Gastroesophageal sphincter (tissue), 4 donors: Measurements from ENCODE around the gene CTTNBP2. TPM values are rescaled to one million over a fixed set of nuclear protein-coding genes. Genes with fewer than 3 reads are reported as not detected.

ENCODE experiments used
- ATAC-seq: fragments of 150-250 bp; one replicate; pipeline ENCODE4 v1.9.1; 2016; ENCODE audit warnings: mild to moderate bottlenecking, moderate library complexity
- H3K27ac ChIP-seq, 4 donors: fragments of 200-600 bp; sonication (generic) in 3 of 4; 1 replicate in 3 of 4; 2 replicates in 1 of 4; pipeline ENCODE4 v1.5.1; 2016 to 2019
- H3K27me3 ChIP-seq: fragments of 200-600 bp; sonication (generic); one replicate; pipeline ENCODE4 v1.5.1; 2019
- H3K36me3 ChIP-seq, 2 donors: fragments of 200-600 bp; sonication (generic); one replicate each; pipeline ENCODE4 v1.5.1; 2019; ENCODE audit warnings: control low read depth in 1 of 2
- H3K4me1 ChIP-seq, 3 donors: fragments of 200-600 bp; sonication (generic); 1 replicate in 2 of 3; 2 replicates in 1 of 3; pipeline ENCODE4 v1.5.1; 2016 to 2019; ENCODE audit warnings: control low read depth in 2 of 3
- H3K4me3 ChIP-seq, 2 donors: fragments of 200-600 bp; sonication (generic); one replicate each; pipeline ENCODE4 v1.5.1; 2019; ENCODE audit warnings: mild to moderate bottlenecking in 1 of 2, moderate library complexity in 1 of 2
- H3K9me3 ChIP-seq, 3 donors: fragments of 200-600 bp; sonication (generic); one replicate each; pipeline ENCODE4 v1.5.1; 2017 to 2019; ENCODE audit warnings: control low read depth in 2 of 3
- EP300 ChIP-seq: sonication (generic); formaldehyde crosslinking; IDR thresholded peaks from one replicate; pipeline ENCODE4 v1.6.1; 2017; ENCODE audit warnings: antibody characterized with exemption, mild to moderate bottlenecking
- POLR2A ChIP-seq, 2 donors: fragments of 450-650 bp; IDR thresholded peaks; one replicate each; pipeline ENCODE4 v1.6.1; 2017; ENCODE audit warnings: antibody characterized with exemption in 2 of 2, mild to moderate bottlenecking in 2 of 2, moderate library complexity in 1 of 2
- POLR2AphosphoS5 ChIP-seq: sonication (generic); formaldehyde crosslinking; IDR thresholded peaks from one replicate; pipeline ENCODE4 v1.6.1; 2017; ENCODE audit warnings: antibody characterized with exemption
- WGBS, 2 donors: methylation state at CpG; one replicate each; pipeline ENCODE4 v1.1.5; 2018; ENCODE audit warnings: low coverage in 1 of 2; 5-methylcytosine and 5-hydroxymethylcytosine counted together
- total RNA-seq, 4 donors: library from RNA; depleted of rRNA; stranded (reverse); fragments of >200 nt; gene quantifications; one replicate each; pipeline ENCODE4 v1.1.0, GENCODE V29; 2016
- TF ChIP-seq, protein P1 (sequence below), 4 experiments: fragments of 200-600 bp in 2 of 4; fragments of 450-650 bp in 2 of 4; sonication (generic) in 1 of 4; IDR thresholded peaks; one replicate each; pipeline ENCODE4 v1.5.1; 2017 to 2019; ENCODE audit warnings: antibody characterized with exemption in 4 of 4, mild to moderate bottlenecking in 2 of 4, moderate library complexity in 2 of 4

CTTNBP2 gene
- total RNA-seq, 4 donors from 2014 or later: 6.1 to 17.4 (median 13.8) TPM

- WGBS, 2 donors: 80 to 81% methylated on average over 4 to 6 of the region's 8 CpGs
- no peaks in the 10 kb centered on the region for H3K36me3 ChIP-seq
- H3K4me1 ChIP-seq: no peaks in the 10 kb centered on the region
- H3K27me3 ChIP-seq: no peaks in the 10 kb centered on the region
- no peak for ATAC-seq
- H3K27ac ChIP-seq: no peak overlapping the region
- TF ChIP-seq, protein P1, sequence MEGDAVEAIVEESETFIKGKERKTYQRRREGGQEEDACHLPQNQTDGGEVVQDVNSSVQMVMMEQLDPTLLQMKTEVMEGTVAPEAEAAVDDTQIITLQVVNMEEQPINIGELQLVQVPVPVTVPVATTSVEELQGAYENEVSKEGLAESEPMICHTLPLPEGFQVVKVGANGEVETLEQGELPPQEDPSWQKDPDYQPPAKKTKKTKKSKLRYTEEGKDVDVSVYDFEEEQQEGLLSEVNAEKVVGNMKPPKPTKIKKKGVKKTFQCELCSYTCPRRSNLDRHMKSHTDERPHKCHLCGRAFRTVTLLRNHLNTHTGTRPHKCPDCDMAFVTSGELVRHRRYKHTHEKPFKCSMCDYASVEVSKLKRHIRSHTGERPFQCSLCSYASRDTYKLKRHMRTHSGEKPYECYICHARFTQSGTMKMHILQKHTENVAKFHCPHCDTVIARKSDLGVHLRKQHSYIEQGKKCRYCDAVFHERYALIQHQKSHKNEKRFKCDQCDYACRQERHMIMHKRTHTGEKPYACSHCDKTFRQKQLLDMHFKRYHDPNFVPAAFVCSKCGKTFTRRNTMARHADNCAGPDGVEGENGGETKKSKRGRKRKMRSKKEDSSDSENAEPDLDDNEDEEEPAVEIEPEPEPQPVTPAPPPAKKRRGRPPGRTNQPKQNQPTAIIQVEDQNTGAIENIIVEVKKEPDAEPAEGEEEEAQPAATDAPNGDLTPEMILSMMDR (IDR thresholded peaks at IDR 0.05): no peak
- no peak for TF ChIP-seq EP300
- no peak for TF ChIP-seq POLR2AphosphoS5
- TF ChIP-seq POLR2A (IDR thresholded peaks at IDR 0.05): no peak
- no peak overlapping the region for H3K4me3 ChIP-seq
- H3K9me3 ChIP-seq: no peaks in the 10 kb centered on the region
These were observed 189.6 kb downstream of the CTTNBP2 start for GRCh38 chr7:117683430-117684175.

GRCh38 chr7:117682681-117683385, 190.4 kb downstream of the CTTNBP2 start:
- 32 to 66% methylated on average over 5 of the region's 5 CpGs for WGBS, 2 donors
- TF ChIP-seq EP300: no peak
- TF ChIP-seq POLR2AphosphoS5: no peak
- TF ChIP-seq POLR2A (IDR thresholded peaks at IDR 0.05): no peak
- TF ChIP-seq, protein P1 (IDR thresholded peaks at IDR 0.05): no peak
- no peak for ATAC-seq

GRCh38 chr7:117679120-117679519, 194.1 kb downstream of the CTTNBP2 start:
- H3K9me3 ChIP-seq: no peaks in the 10 kb centered on the region
- ATAC-seq: no peak
- no peaks in the 10 kb centered on the region for H3K36me3 ChIP-seq
- 85 to 86% methylated on average over 3 of the region's 3 CpGs for WGBS, 2 donors
- peaks cover 0 to 4% (median 0%) of the 10 kb centered on the region in 3 donors for H3K4me1 ChIP-seq
- no peak overlapping the region for H3K27ac ChIP-seq
- no peak overlapping the region for H3K4me3 ChIP-seq
- no peaks in the 10 kb centered on the region for H3K27me3 ChIP-seq
- no peak for TF ChIP-seq POLR2A (IDR thresholded peaks at IDR 0.05)
- no peak for TF ChIP-seq EP300
- TF ChIP-seq, protein P1 (IDR thresholded peaks at IDR 0.05): no peak
- no peak for TF ChIP-seq POLR2AphosphoS5

More at GRCh38 chr7:117682681-117683385, 190.4 kb downstream of the CTTNBP2 start:
- Histone ChIP-seq H3K9me3 (no peaks in the 10 kb centered on the region), H3K4me3 (no peak overlapping the region), H3K27me3 (no peaks in the 10 kb centered on the region), H3K36me3 (no peaks in the 10 kb centered on the region), H3K27ac (no peak overlapping the region), H3K4me1 (no peaks in the 10 kb centered on the region)

GRCh38 chr7:117675497-117676435, 197.5 kb downstream of the CTTNBP2 start:
- no peak for ATAC-seq
- Histone ChIP-seq H3K27me3 (no peaks in the 10 kb centered on the region), H3K9me3 (no peaks in the 10 kb centered on the region), H3K36me3 (no peaks in the 10 kb centered on the region), H3K4me3 (no peak overlapping the region), H3K4me1 (peaks cover 0 to 4% (median 0%) of the 10 kb centered on the region in 3 donors), H3K27ac (no peak overlapping the region)
- TF ChIP-seq EP300 (no peak), POLR2A (IDR thresholded peaks at IDR 0.05) (no peak), POLR2AphosphoS5 (no peak)
- TF ChIP-seq, protein P1 (IDR thresholded peaks at IDR 0.05): no peak
- WGBS, 2 donors: 41 to 56% methylated on average over 3 of the region's 3 CpGs
